Activated CD8-positive, alpha-beta T cell treated with anti-CD3 and anti-CD28 coated beads for 36 hours (primary cell): Measurements from ENCODE around the gene FAM120B. TPM values are rescaled to one million over a fixed set of nuclear protein-coding genes. Genes with fewer than 3 reads are reported as not detected.
"Not testable (repeated sequence)": the region's sequence is repeated elsewhere in the genome, so short reads cannot be mapped to it uniquely, and the experiment has no call there.

Source experiments
- ATAC-seq: fragments of 200-7000 bp; cut with Tn5 transposase; one replicate; pipeline ENCODE4 v1.10.0; 2021; ENCODE audit warnings: mild to moderate bottlenecking, moderate library complexity
- CTCF ChIA-PET: fragments of 350-600 bp; sonication (Branson Sonifier 250); formaldehyde crosslinking; loops from one replicate; lab custom pipeline; 2021; ENCODE audit warnings: antibody characterized with exemption; lab: Charles Lee
- POLR2A ChIA-PET: fragments of 350-600 bp; sonication (Branson Sonifier 250); formaldehyde crosslinking; loops from one replicate; lab custom pipeline; 2021; ENCODE audit warnings: antibody characterized with exemption; lab: Charles Lee
- DNase-seq: peaks from one replicate; pipeline ENCODE4 v3.0.0-alpha.2; 2020
- H3K27ac Mint-ChIP-seq: one replicate; pipeline ENCODE4 v1.8.0; 2021; ENCODE audit warnings: mild to moderate bottlenecking, mixed read lengths
- H3K27me3 Mint-ChIP-seq: one replicate; pipeline ENCODE4 v1.8.0; 2021; ENCODE audit warnings: mixed read lengths
- H3K36me3 Mint-ChIP-seq: one replicate; pipeline ENCODE4 v1.8.0; 2021; ENCODE audit warnings: low read depth, mixed read lengths
- H3K4me1 Mint-ChIP-seq: one replicate; pipeline ENCODE4 v1.8.0; 2021; ENCODE audit warnings: low read depth, mixed read lengths
- H3K4me3 Mint-ChIP-seq: one replicate; pipeline ENCODE4 v1.8.0; 2021; ENCODE audit warnings: mild to moderate bottlenecking, moderate library complexity, mixed read lengths
- H3K9me3 Mint-ChIP-seq: one replicate; pipeline ENCODE4 v1.8.0; 2021; ENCODE audit warnings: mixed read lengths
- intact Hi-C: fragments of 100-400 bp; cut with micrococcal nuclease; formaldehyde crosslinking; loops from one replicate; pipeline ENCODE4 v1.10.0; 2022
- total RNA-seq, 2 experiments: library from RNA; stranded (reverse); gene quantifications; one replicate each; pipeline ENCODE4 v1.2.3, GENCODE V29; 2021
- TF ChIP-seq, protein P1 (sequence below): fragments of 200-600 bp; IDR thresholded peaks from one replicate; pipeline ENCODE4 v1.8.0; 2022; ENCODE audit warnings: antibody characterized with exemption, mild to moderate bottlenecking

FAM120B gene
- total RNA-seq, 2 experiments from 2014 or later, result 19.0 to 19.5 TPM

DNA sequence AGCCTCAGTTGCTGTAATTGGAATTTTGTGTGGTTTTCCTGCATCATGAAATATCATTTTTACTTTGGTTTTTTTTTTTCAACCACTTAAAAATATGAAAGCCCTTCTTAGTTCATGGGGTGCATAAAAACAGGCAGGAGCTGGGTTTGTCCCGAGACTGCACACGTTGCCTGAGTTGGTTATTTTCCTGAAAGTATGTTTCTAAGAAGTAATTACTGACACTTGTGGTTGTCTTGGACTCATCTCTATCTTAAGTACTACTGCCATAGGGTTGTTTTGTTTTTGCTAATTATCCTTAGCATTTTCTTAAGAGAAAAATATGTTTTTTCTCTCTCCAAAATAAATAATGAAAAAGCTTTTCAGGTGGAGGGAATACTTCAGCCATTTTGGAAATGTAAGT, 40.1 kb downstream of the FAM120B start:
- H3K27ac Mint-ChIP-seq, result peak overlapping the region; percentile 71
- peaks cover 9% of the 10 kb centered on the region for H3K9me3 Mint-ChIP-seq
- H3K36me3 Mint-ChIP-seq, result peaks cover 49% of the 10 kb centered on the region
- CTCF ChIA-PET, result no interaction called here
- intact Hi-C loops, result no loop called here
- TF ChIP-seq, protein P1, sequence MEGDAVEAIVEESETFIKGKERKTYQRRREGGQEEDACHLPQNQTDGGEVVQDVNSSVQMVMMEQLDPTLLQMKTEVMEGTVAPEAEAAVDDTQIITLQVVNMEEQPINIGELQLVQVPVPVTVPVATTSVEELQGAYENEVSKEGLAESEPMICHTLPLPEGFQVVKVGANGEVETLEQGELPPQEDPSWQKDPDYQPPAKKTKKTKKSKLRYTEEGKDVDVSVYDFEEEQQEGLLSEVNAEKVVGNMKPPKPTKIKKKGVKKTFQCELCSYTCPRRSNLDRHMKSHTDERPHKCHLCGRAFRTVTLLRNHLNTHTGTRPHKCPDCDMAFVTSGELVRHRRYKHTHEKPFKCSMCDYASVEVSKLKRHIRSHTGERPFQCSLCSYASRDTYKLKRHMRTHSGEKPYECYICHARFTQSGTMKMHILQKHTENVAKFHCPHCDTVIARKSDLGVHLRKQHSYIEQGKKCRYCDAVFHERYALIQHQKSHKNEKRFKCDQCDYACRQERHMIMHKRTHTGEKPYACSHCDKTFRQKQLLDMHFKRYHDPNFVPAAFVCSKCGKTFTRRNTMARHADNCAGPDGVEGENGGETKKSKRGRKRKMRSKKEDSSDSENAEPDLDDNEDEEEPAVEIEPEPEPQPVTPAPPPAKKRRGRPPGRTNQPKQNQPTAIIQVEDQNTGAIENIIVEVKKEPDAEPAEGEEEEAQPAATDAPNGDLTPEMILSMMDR, result no peak
- no peak overlapping the region for H3K4me3 Mint-ChIP-seq
- peaks cover 31% of the 10 kb centered on the region for H3K4me1 Mint-ChIP-seq
- DNase-seq, result no peak
- POLR2A ChIA-PET, result no interaction called here
- H3K27me3 Mint-ChIP-seq, result no peaks in the 10 kb centered on the region
- ATAC-seq, result no peak

- no peaks in the 10 kb centered on the region for H3K27me3 Mint-ChIP-seq
- peaks cover 31% of the 10 kb centered on the region for H3K4me1 Mint-ChIP-seq
- H3K27ac Mint-ChIP-seq, result peak overlapping the region; percentile 71
- ATAC-seq (peak; percentile 63), DNase-seq (peak; percentile 35)
- ChIA-PET CTCF (no interaction called here), POLR2A (no interaction called here)
- no peak overlapping the region for H3K4me3 Mint-ChIP-seq
- peaks cover 52% of the 10 kb centered on the region for H3K36me3 Mint-ChIP-seq
- peaks cover 12% of the 10 kb centered on the region for H3K9me3 Mint-ChIP-seq
- intact Hi-C loops, result no loop called here
- TF ChIP-seq, protein P1, result no peak
These were observed 40.5 kb downstream of the FAM120B start for GRCh38 chr6:170347091-170347490.

- intact Hi-C loops, result no loop called here
- Mint-ChIP-seq H3K27ac (no peak overlapping the region), H3K4me3 (no peak overlapping the region), H3K4me1 (peaks cover 31% of the 10 kb centered on the region), H3K9me3 (peaks cover 18% of the 10 kb centered on the region), H3K36me3 (peaks cover 58% of the 10 kb centered on the region), H3K27me3 (no peaks in the 10 kb centered on the region)
- ChIA-PET CTCF (interaction anchor here (1.1 kb wide), 1 partner anchor 169 kb away, joined by 3 read pairs; no protein-coding TSS in a partner anchor), POLR2A (no interaction called here)
- no peak for ATAC-seq
- TF ChIP-seq, protein P1, result no peak
- no peak for DNase-seq
These were observed 41.4 kb downstream of the FAM120B start for GRCh38 chr6:170347975-170348374.

DNA sequence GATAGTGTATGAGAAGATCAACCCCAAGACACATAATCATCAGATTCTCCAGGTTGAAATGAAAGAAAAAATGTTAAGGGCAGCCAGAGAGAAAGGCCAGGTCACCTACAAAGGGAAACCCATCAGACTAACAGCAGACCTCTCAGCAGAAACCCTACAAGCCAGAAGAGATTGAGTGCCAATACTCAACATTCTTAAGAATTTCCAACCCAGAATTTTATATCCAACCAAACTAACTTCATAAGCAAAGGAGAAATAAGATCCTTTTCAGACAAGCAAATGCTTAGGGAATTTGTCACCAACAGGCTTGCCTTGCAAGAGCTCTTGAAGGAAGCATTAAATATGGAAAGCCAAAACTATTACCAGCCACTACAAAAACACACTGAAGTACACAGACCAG, 44.9 kb downstream of the FAM120B start:
- H3K4me1 Mint-ChIP-seq, H3K27ac Mint-ChIP-seq, intact Hi-C loops, ATAC-seq, H3K4me3 Mint-ChIP-seq, POLR2A ChIA-PET, DNase-seq, H3K27me3 Mint-ChIP-seq, CTCF ChIA-PET: not testable (repeated sequence)
- peaks cover 59% of the 10 kb centered on the region for H3K36me3 Mint-ChIP-seq
- peaks cover 26% of the 10 kb centered on the region for H3K9me3 Mint-ChIP-seq

GRCh38 chr6:170355190-170355589, 48.6 kb downstream of the FAM120B start:
- DNase-seq, H3K27ac Mint-ChIP-seq, H3K4me3 Mint-ChIP-seq, intact Hi-C loops, ATAC-seq, H3K4me1 Mint-ChIP-seq, H3K27me3 Mint-ChIP-seq, CTCF ChIA-PET: not testable (repeated sequence)
- Mint-ChIP-seq H3K9me3 (peaks cover 26% of the 10 kb centered on the region), H3K36me3 (peaks cover 49% of the 10 kb centered on the region)
- POLR2A ChIA-PET, result interaction anchor here (0.6 kb wide), 1 partner anchor 46 kb away, joined by 3 read pairs; no protein-coding TSS in a partner anchor

DNA sequence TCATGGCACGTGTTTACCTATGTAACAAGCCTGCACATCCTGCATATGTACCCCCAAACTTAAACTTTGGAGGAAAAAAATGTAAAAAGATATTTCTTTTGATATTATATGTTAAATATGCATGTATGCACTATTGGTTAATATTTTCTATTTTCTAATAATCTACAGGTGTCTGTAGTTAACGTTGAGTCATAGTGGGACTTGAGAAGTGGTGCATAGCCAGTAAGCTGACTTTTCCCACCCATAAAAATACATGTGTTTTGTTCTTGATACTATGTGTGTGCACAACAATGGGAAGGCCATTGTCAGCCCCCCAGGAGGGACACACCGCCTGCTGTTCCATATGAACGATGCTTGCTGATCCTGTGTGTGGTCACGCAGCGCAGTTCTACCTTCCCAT, 49.1 kb downstream of the FAM120B start:
- intact Hi-C loops, result no loop called here
- TF ChIP-seq, protein P1, result no peak
- ATAC-seq (no peak), DNase-seq (no peak)
- ChIA-PET POLR2A (no interaction called here), CTCF (no interaction called here)
- no peak overlapping the region for H3K27ac Mint-ChIP-seq
- no peak overlapping the region for H3K4me3 Mint-ChIP-seq
- H3K27me3 Mint-ChIP-seq, result no peaks in the 10 kb centered on the region
- no peaks in the 10 kb centered on the region for H3K4me1 Mint-ChIP-seq
- H3K9me3 Mint-ChIP-seq, result peaks cover 26% of the 10 kb centered on the region
- H3K36me3 Mint-ChIP-seq, result peaks cover 44% of the 10 kb centered on the region
